Ovary (tissue), 9 donors: ENCODE data around the gene HSD17B8. TPM values are rescaled to one million over a fixed set of nuclear protein-coding genes. Genes with fewer than 3 reads are reported as not detected.

Experiments used
- DNase-seq, 5 donors: peaks; one replicate each; pipeline ENCODE4 v3.0.0-alpha.2; 2019 to 2020
- H3K27ac ChIP-seq, 2 donors: fragments of 200-600 bp; one replicate each; pipeline versions ENCODE4 v1.5.1 to v1.8.0; 2019 to 2022
- H3K27me3 ChIP-seq: fragments of 200-600 bp; one replicate; pipeline ENCODE4 v1.8.0; 2022
- H3K36me3 ChIP-seq: fragments of 200-600 bp; sonication (generic); one replicate; pipeline ENCODE4 v1.5.1; 2019
- H3K4me1 ChIP-seq: one replicate; pipeline ENCODE4 v1.8.1; 2013; ENCODE audit warnings: mild to moderate bottlenecking, moderate library complexity; ENCODE audit not compliant: insufficient read depth
- H3K4me3 ChIP-seq: fragments of 200-600 bp; sonication (generic); one replicate; pipeline ENCODE4 v1.5.1; 2017
- H3K9me3 ChIP-seq, 2 donors: fragments of 200-600 bp in 1 of 2; sonication (generic) in 1 of 2; one replicate each; pipeline versions ENCODE4 v1.5.1 to v1.8.1; 2013 to 2019; ENCODE audit warnings: mild to moderate bottlenecking in 1 of 2, moderate library complexity in 1 of 2
- CTCF ChIP-seq, 3 donors: fragments of 450-650 bp in 2 of 3; fragments of 200-600 bp in 1 of 3; IDR thresholded peaks; one replicate each; pipeline versions ENCODE4 v1.5.1 to v1.8.0; 2016 to 2022; ENCODE audit warnings: antibody characterized with exemption in 3 of 3, mild to moderate bottlenecking in 1 of 3
- EP300 ChIP-seq: sonication (generic); formaldehyde crosslinking; IDR thresholded peaks from one replicate; pipeline ENCODE4 v1.6.1; 2017; ENCODE audit warnings: antibody characterized with exemption
- POLR2A ChIP-seq: fragments of 450-650 bp; IDR thresholded peaks from one replicate; pipeline ENCODE4 v1.6.1; 2017; ENCODE audit warnings: antibody characterized with exemption, mild to moderate bottlenecking, moderate library complexity
- WGBS, 3 donors: extraction: QIAGEN DNeasy Blood & Tissue Kit in 1 of 3; methylation state at CpG; one replicate each; pipeline versions ENCODE4 v1.1.5 to v1.1.7; 2013 to 2017; 5-methylcytosine and 5-hydroxymethylcytosine counted together
- intact Hi-C, 4 donors: fragments of 100-400 bp; cut with DNase I; formaldehyde crosslinking; loops; one replicate each; pipeline versions ENCODE4 v1.11.0 to v1.15.1; 2022 to 2023
- microRNA counts: library from miRNA; unstranded; fragments of <30 nt; microRNA quantifications from one replicate; lab custom pipeline; 2016
- microRNA-seq, 3 donors: library from miRNA; unstranded; fragments of <30 nt; microRNA quantifications; one replicate each; pipeline versions ENCODE4 to v1.2.0, GENCODE V29; 2019 to 2020
- polyA plus RNA-seq, 2 donors: library from polyadenylated mRNA; stranded (reverse); fragments of 200-250 nt in 1 of 2; fragments of 350-450 nt in 1 of 2; fragmentation: Illumina TruSeq in 1 of 2; extraction: RNeasy Lipid Tissue Mini Kit (QIAGEN cat#74804) in 1 of 2; gene quantifications; one replicate each; pipeline ENCODE4 v1.2.3, GENCODE V29; 2013 to 2014
- small RNA-seq: library from RNA; depleted of rRNA; stranded (forward); fragments of <200 nt; gene quantifications from one replicate; pipeline ENCODE3, GENCODE V24; 2016
- total RNA-seq, 7 donors: library from RNA; depleted of rRNA in 2 of 7; stranded (reverse); fragments of >200 nt in 2 of 7; fragmentation: NEBNext Ultra II Directional in 3 of 7; extraction: Animal tissue kit (Norgen Biotek cat#: 25700) in 3 of 7; gene quantifications; one replicate each; pipeline versions ENCODE4 v1.1.0 to v1.2.4, GENCODE V29; 2016 to 2023
- donor health status: DM: no; HTN: no; CAD: no; lungs with moderate emphysema.
- donor health status: DM: no; HTN: no; CAD: no.
- donor health status: Bipolar disorder and iron deficiency.
- donor health status: DM: yes; HTN: yes; CAD: no.
- donor health status: DM: no; HTN: no; CAD: no.
- donor health status: DM: yes; HTN: yes; CAD: no.

Gene HSD17B8
- total and polyA plus RNA-seq, 9 donors = 4.0 to 18.4 (median 8.8) TPM

- Histone ChIP-seq H3K36me3 (no peaks in the 10 kb centered on the region), H3K4me3 (no peak overlapping the region), H3K27me3 (no peaks in the 10 kb centered on the region), H3K4me1 (peaks cover 3% of the 10 kb centered on the region), H3K27ac (no peak overlapping the region), H3K9me3 (no peaks in the 10 kb centered on the region)
- 90 to 94% (median 93%) methylated on average over 13 of the region's 13 CpGs for WGBS, 3 donors
- intact Hi-C loops = no loop called here
- no peak for TF ChIP-seq CTCF (IDR thresholded peaks at IDR 0.05)
- TF ChIP-seq POLR2A = no peak
- no peak for TF ChIP-seq EP300
- DNase-seq = no peak
These were observed 46.3 kb downstream of the HSD17B8 start for GRCh38 chr6:33250731-33251130.

GRCh38 chr6:33251395-33252012, 47.0 kb downstream of the HSD17B8 start:
- Histone ChIP-seq H3K36me3 (no peaks in the 10 kb centered on the region), H3K4me1 (peaks cover 3% of the 10 kb centered on the region), H3K4me3 (no peak overlapping the region), H3K27ac (no peak overlapping the region), H3K27me3 (no peaks in the 10 kb centered on the region), H3K9me3 (no peaks in the 10 kb centered on the region)
- TF ChIP-seq EP300 (no peak), CTCF (IDR thresholded peaks at IDR 0.05) (no peak), POLR2A (no peak)
- intact Hi-C loops = no loop called here
- DNase-seq = no peak
- WGBS, 3 donors = 83 to 89% (median 86%) methylated on average over 6 of the region's 6 CpGs

- intact Hi-C loops = no loop called here
- no peak for DNase-seq
- TF ChIP-seq EP300 (no peak), POLR2A (no peak), CTCF (IDR thresholded peaks at IDR 0.05) (no peak)
- Histone ChIP-seq H3K4me3 (no peak overlapping the region), H3K36me3 (no peaks in the 10 kb centered on the region), H3K4me1 (peaks cover 3% of the 10 kb centered on the region), H3K27me3 (no peaks in the 10 kb centered on the region), H3K27ac (no peak overlapping the region), H3K9me3 (no peaks in the 10 kb centered on the region)
These were observed 48.3 kb downstream of the HSD17B8 start for GRCh38 chr6:33252759-33253158.

GRCh38 chr6:33254591-33254990, 50.1 kb downstream of the HSD17B8 start:
- Histone ChIP-seq H3K9me3 (no peaks in the 10 kb centered on the region), H3K4me3 (no peak overlapping the region), H3K27ac (no peak overlapping the region), H3K36me3 (no peaks in the 10 kb centered on the region), H3K27me3 (no peaks in the 10 kb centered on the region), H3K4me1 (peaks cover 3% of the 10 kb centered on the region)
- 90 to 93% (median 93%) methylated on average over 4 of the region's 4 CpGs for WGBS, 3 donors
- intact Hi-C loops = no loop called here
- DNase-seq = no peak
- TF ChIP-seq EP300 (no peak), CTCF (IDR thresholded peaks at IDR 0.05) (no peak), POLR2A (no peak)

MicroRNAs encoded within 50 kb of the gene (microRNA counts, 767-probe panel; counts per million panel counts)
- microRNA hsa-miR-219-1-3p (lab: Ali Mortazavi, UCI) (530 counts per million, percentile 78 among the panel's probes with 10 or more counts), microRNA hsa-miR-219-5p (lab: Ali Mortazavi, UCI) (530 counts per million, percentile 78 among the panel's probes with 10 or more counts)

Small RNAs within 50 kb of the gene (microRNA-seq; reads per million reads assigned to microRNA genes)
- 3.4 to 5.4 (median 4.5) reads per million in 3 donors for gene MIR219A1

Small RNAs within 50 kb of the gene (small RNA-seq; reads per million reads assigned to genes)
- gene MIR219A1 = 1.7 reads per million, percentile 69 among the genes with 10 or more reads in this experiment
- gene RNY4P10 = not detected

Other genes with a start within 250 kb of the HSD17B8 start
- 100 to 1,000 TPM; 106 to 196 (median 163) TPM for gene BRD2, start 236.1 kb upstream of the HSD17B8 start, total RNA-seq
- gene BRD2, start 236.1 kb upstream of the HSD17B8 start, polyA plus RNA-seq = 100 to 1,000 TPM; 128 to 301 TPM
- 10 to 100 TPM in 1 of 7 donors, 1 to 10 TPM in 6; 1.1 to 17.3 (median 6.4) TPM for gene HLA-DOA, start 195.1 kb upstream of the HSD17B8 start, total RNA-seq
- gene HLA-DOA, start 195.1 kb upstream of the HSD17B8 start, polyA plus RNA-seq = 10 to 100 TPM in 1 of 2 donors, 1 to 10 TPM in 1; 2.5 to 25.3 TPM
- gene HLA-DPA1, start 131.0 kb upstream of the HSD17B8 start, total RNA-seq = 10 to 100 TPM; 11.8 to 62.0 (median 46.8) TPM
- gene HLA-DPA1, start 131.0 kb upstream of the HSD17B8 start, polyA plus RNA-seq = 100 to 1,000 TPM in 1 of 2 donors, 10 to 100 TPM in 1; 26.7 to 304 TPM
- 10 to 100 TPM; 19.4 to 85.8 (median 44.7) TPM for gene HLA-DPB1, start 128.7 kb upstream of the HSD17B8 start, total RNA-seq
- gene HLA-DPB1, start 128.7 kb upstream of the HSD17B8 start, polyA plus RNA-seq = 100 to 1,000 TPM in 1 of 2 donors, 10 to 100 TPM in 1; 39.5 to 120 TPM
- 1 to 10 TPM in 2 of 7 donors, under 1 TPM in 5; 0.53 to 1.2 (median 0.92) TPM for gene COL11A2, start 12.2 kb upstream of the HSD17B8 start, total RNA-seq
- gene COL11A2, start 12.2 kb upstream of the HSD17B8 start, polyA plus RNA-seq = under 1 TPM; 0.52 to 0.96 TPM
- 10 to 100 TPM; 19.8 to 54.0 (median 48.5) TPM for gene RXRB, start 4.0 kb upstream of the HSD17B8 start, total RNA-seq
- gene RXRB, start 4.0 kb upstream of the HSD17B8 start, polyA plus RNA-seq = 10 to 100 TPM; 40.9 to 42.1 TPM
- 10 to 100 TPM; 27.4 to 73.7 (median 61.2) TPM for gene SLC39A7, start 3.8 kb upstream of the HSD17B8 start, total RNA-seq
- 10 to 100 TPM; 54.0 to 80.0 TPM for gene SLC39A7, start 3.8 kb upstream of the HSD17B8 start, polyA plus RNA-seq
- gene RING1, start 3.8 kb downstream of the HSD17B8 start, total RNA-seq = 10 to 100 TPM; 20.7 to 70.6 (median 52.3) TPM
- gene RING1, start 3.8 kb downstream of the HSD17B8 start, polyA plus RNA-seq = 10 to 100 TPM; 37.3 to 51.7 TPM
- gene VPS52, start 67.2 kb downstream of the HSD17B8 start, total RNA-seq = 10 to 100 TPM; 24.0 to 55.6 (median 45.2) TPM
- 10 to 100 TPM; 39.5 to 56.7 TPM for gene VPS52, start 67.2 kb downstream of the HSD17B8 start, polyA plus RNA-seq
- 1,000 to 10,000 TPM; 4,177 to 8,845 (median 4,854) TPM for gene RPS18, start 67.4 kb downstream of the HSD17B8 start, total RNA-seq
- over 10,000 TPM in 1 of 2 donors, 1,000 to 10,000 TPM in 1; 6,405 to 11,953 TPM for gene RPS18, start 67.4 kb downstream of the HSD17B8 start, polyA plus RNA-seq
- gene B3GALT4, start 72.5 kb downstream of the HSD17B8 start, total RNA-seq = 10 to 100 TPM in 2 of 7 donors, 1 to 10 TPM in 5; 4.3 to 10.6 (median 6.9) TPM
- 1 to 10 TPM; 2.7 to 7.4 TPM for gene B3GALT4, start 72.5 kb downstream of the HSD17B8 start, polyA plus RNA-seq
- 10 to 100 TPM; 29.1 to 58.5 (median 35.0) TPM for gene WDR46, start 84.6 kb downstream of the HSD17B8 start, total RNA-seq
- 10 to 100 TPM; 25.5 to 27.0 TPM for gene WDR46, start 84.6 kb downstream of the HSD17B8 start, polyA plus RNA-seq
- gene PFDN6, start 84.9 kb downstream of the HSD17B8 start, total RNA-seq = 10 to 100 TPM in 6 of 7 donors, 1 to 10 TPM in 1; 9.8 to 46.8 (median 42.0) TPM
- gene PFDN6, start 84.9 kb downstream of the HSD17B8 start, polyA plus RNA-seq = 10 to 100 TPM; 80.3 to 83.0 TPM
- 10 to 100 TPM; 41.4 to 82.0 (median 64.9) TPM for gene RGL2, start 94.3 kb downstream of the HSD17B8 start, total RNA-seq
- gene RGL2, start 94.3 kb downstream of the HSD17B8 start, polyA plus RNA-seq = 10 to 100 TPM; 26.9 to 66.0 TPM
- 100 to 1,000 TPM in 1 of 7 donors, 10 to 100 TPM in 6; 33.7 to 121 (median 66.9) TPM for gene TAPBP, start 109.4 kb downstream of the HSD17B8 start, total RNA-seq
- gene TAPBP, start 109.4 kb downstream of the HSD17B8 start, polyA plus RNA-seq = 10 to 100 TPM; 24.4 to 40.5 TPM
- gene ZBTB22, start 113.1 kb downstream of the HSD17B8 start, total RNA-seq = 10 to 100 TPM; 17.9 to 38.0 (median 26.1) TPM
- gene ZBTB22, start 113.1 kb downstream of the HSD17B8 start, polyA plus RNA-seq = 10 to 100 TPM; 13.7 to 26.5 TPM
- gene DAXX, start 118.3 kb downstream of the HSD17B8 start, total RNA-seq = 10 to 100 TPM; 18.8 to 38.9 (median 33.4) TPM
- 10 to 100 TPM; 30.8 to 81.5 TPM for gene DAXX, start 118.3 kb downstream of the HSD17B8 start, polyA plus RNA-seq
- gene KIFC1, start 187.2 kb downstream of the HSD17B8 start, total RNA-seq = 1 to 10 TPM in 6 of 7 donors, under 1 TPM in 1; 0.60 to 3.9 (median 2.2) TPM
- gene KIFC1, start 187.2 kb downstream of the HSD17B8 start, polyA plus RNA-seq = 1 to 10 TPM; 1.7 to 2.3 TPM
- gene PHF1, start 206.4 kb downstream of the HSD17B8 start, total RNA-seq = 100 to 1,000 TPM in 5 of 7 donors, 10 to 100 TPM in 2; 94.3 to 182 (median 123) TPM
- gene PHF1, start 206.4 kb downstream of the HSD17B8 start, polyA plus RNA-seq = 100 to 1,000 TPM in 1 of 2 donors, 10 to 100 TPM in 1; 80.7 to 179 TPM
- gene CUTA, start 213.5 kb downstream of the HSD17B8 start, total RNA-seq = 100 to 1,000 TPM; 125 to 238 (median 177) TPM
- gene CUTA, start 213.5 kb downstream of the HSD17B8 start, polyA plus RNA-seq = 100 to 1,000 TPM; 173 to 250 TPM
- 10 to 100 TPM; 17.5 to 60.0 (median 43.1) TPM for gene SYNGAP1, start 215.4 kb downstream of the HSD17B8 start, total RNA-seq
- gene SYNGAP1, start 215.4 kb downstream of the HSD17B8 start, polyA plus RNA-seq = 10 to 100 TPM; 14.6 to 29.8 TPM
- 10 to 100 TPM in 3 of 7 donors, 1 to 10 TPM in 4; 2.4 to 13.5 (median 8.8) TPM for gene ZBTB9, start 249.9 kb downstream of the HSD17B8 start, total RNA-seq
- 10 to 100 TPM in 1 of 2 donors, 1 to 10 TPM in 1; 5.5 to 10.8 TPM for gene ZBTB9, start 249.9 kb downstream of the HSD17B8 start, polyA plus RNA-seq